Sigmoid colon (tissue), 7 donors: ENCODE measurements around the gene PODXL2. TPM values are rescaled to one million over a fixed set of nuclear protein-coding genes. Genes with fewer than 3 reads are reported as not detected.
"Not testable (repeated sequence)": the region's sequence is repeated elsewhere in the genome, so short reads cannot be mapped to it uniquely, and the experiment has no call there.

Experiments used
- DNase-seq: peaks from one replicate; pipeline ENCODE4 v3.0.0-alpha.2; 2019
- H3K27ac ChIP-seq, 4 donors: fragments of 200-600 bp; sonication (generic); one replicate each; pipeline ENCODE4 v1.5.1; 2016 to 2019; ENCODE audit warnings: mild to moderate bottlenecking in 1 of 4
- H3K27me3 ChIP-seq, 3 donors: fragments of 200-600 bp; sonication (generic); one replicate each; pipeline ENCODE4 v1.5.1; 2019; ENCODE audit warnings: mild to moderate bottlenecking in 1 of 3
- H3K36me3 ChIP-seq, 4 donors: fragments of 200-600 bp; sonication (generic); one replicate each; pipeline ENCODE4 v1.5.1; 2016 to 2019
- H3K4me1 ChIP-seq, 4 donors: fragments of 200-600 bp; sonication (generic); one replicate each; pipeline ENCODE4 v1.5.1; 2017 to 2019
- H3K4me3 ChIP-seq, 4 donors: fragments of 200-600 bp; sonication (generic); one replicate each; pipeline ENCODE4 v1.5.1; 2017 to 2019; ENCODE audit warnings: mild to moderate bottlenecking in 2 of 4, moderate library complexity in 1 of 4
- H3K9me3 ChIP-seq, 4 donors: fragments of 200-600 bp in 3 of 4; sonication (generic) in 3 of 4; one replicate each; pipeline versions ENCODE4 v1.5.1 to v1.6.1; 2013 to 2019
- CTCF ChIP-seq, 4 experiments: fragments of 450-650 bp in 3 of 4; fragments of 200-600 bp in 1 of 4; IDR thresholded peaks; one replicate each; pipeline ENCODE4 v1.5.1; 2016 to 2019; ENCODE audit warnings: antibody characterized with exemption in 4 of 4, mild to moderate bottlenecking in 3 of 4, moderate library complexity in 2 of 4
- EP300 ChIP-seq, 4 donors: sonication (generic); formaldehyde crosslinking; IDR thresholded peaks; one replicate each; pipeline ENCODE4 v1.6.1; 2017; ENCODE audit warnings: antibody characterized with exemption in 4 of 4
- POLR2A ChIP-seq, 2 donors: fragments of 450-650 bp; IDR thresholded peaks; one replicate each; pipeline ENCODE4 v1.6.1; 2016; ENCODE audit warnings: antibody characterized with exemption in 2 of 2, mild to moderate bottlenecking in 2 of 2, moderate library complexity in 2 of 2
- POLR2AphosphoS5 ChIP-seq, 4 donors: sonication (generic); formaldehyde crosslinking; IDR thresholded peaks; one replicate each; pipeline ENCODE4 v1.6.1; 2017; ENCODE audit warnings: antibody characterized with exemption in 4 of 4
- WGBS, 2 donors: extraction: QIAGEN DNeasy Blood & Tissue Kit; methylation state at CpG; one replicate each; pipeline ENCODE4 v1.1.7; 2013; 5-methylcytosine and 5-hydroxymethylcytosine counted together
- intact Hi-C: fragments of 100-400 bp; cut with DNase I; formaldehyde crosslinking; loops from one replicate; pipeline ENCODE4 v1.15.1; 2023
- polyA plus RNA-seq, 3 donors: library from polyadenylated mRNA; stranded (reverse); fragments of 200-250 nt; gene quantifications; one replicate each; pipeline ENCODE4 v1.2.3, GENCODE V29; 2013
- total RNA-seq, 4 donors: library from RNA; depleted of rRNA; stranded (reverse); fragments of >200 nt; gene quantifications; one replicate each; pipeline ENCODE4 v1.1.0, GENCODE V29; 2016
- donor health status: healthy with polysubstance abuse.
- donor health status: Bipolar disorder and iron deficiency.
- donor health status: healthy.

The PODXL2 gene
- total and polyA plus RNA-seq, 7 donors: 2.0 to 16.7 (median 2.8) TPM

- TF ChIP-seq POLR2AphosphoS5 (IDR thresholded peaks at IDR 0.05): no peak
- no peak for TF ChIP-seq POLR2A (IDR thresholded peaks at IDR 0.05)
- TF ChIP-seq EP300 (IDR thresholded peaks at IDR 0.05): no peak
- no peak for TF ChIP-seq CTCF (IDR thresholded peaks at IDR 0.05)
- H3K27ac ChIP-seq: peak overlapping the region; percentile 87 to 97 (median 94)
- no peak for DNase-seq
- no peaks in the 10 kb centered on the region for H3K9me3 ChIP-seq
- peaks cover 0 to 6% (median 0%) of the 10 kb centered on the region in 4 donors for H3K36me3 ChIP-seq
- 86 to 90% methylated on average over 5 of the region's 5 CpGs for WGBS, 2 donors
- no peak overlapping the region for H3K4me3 ChIP-seq
- H3K27me3 ChIP-seq: no peaks in the 10 kb centered on the region
- intact Hi-C loops: no loop called here
- peaks cover 0 to 71% (median 57%) of the 10 kb centered on the region in 4 donors for H3K4me1 ChIP-seq
Observed at GRCh38 chr3:127700406-127700805, 71.4 kb downstream of the PODXL2 start.

GRCh38 chr3:127701280-127701911 is 72.4 kb downstream of the PODXL2 start:
- H3K27me3 ChIP-seq: no peaks in the 10 kb centered on the region
- intact Hi-C loops: no loop called here
- H3K4me3 ChIP-seq: no peak overlapping the region
- peak overlapping the region; percentile 46 to 97 (median 50) for H3K27ac ChIP-seq
- WGBS, 2 donors: 85 to 86% methylated on average over 11 of the region's 11 CpGs
- no peak for TF ChIP-seq POLR2A (IDR thresholded peaks at IDR 0.05)
- no peak for TF ChIP-seq POLR2AphosphoS5 (IDR thresholded peaks at IDR 0.05)
- TF ChIP-seq EP300 (IDR thresholded peaks at IDR 0.05): no peak
- no peak for TF ChIP-seq CTCF (IDR thresholded peaks at IDR 0.05)
- peaks cover 0 to 65% (median 53%) of the 10 kb centered on the region in 4 donors for H3K4me1 ChIP-seq
- H3K9me3 ChIP-seq: no peaks in the 10 kb centered on the region
- DNase-seq: no peak
- peaks cover 0 to 6% (median 0%) of the 10 kb centered on the region in 4 donors for H3K36me3 ChIP-seq

GRCh38 chr3:127702151-127702578 is 73.2 kb downstream of the PODXL2 start:
- intact Hi-C loops: no loop called here

GRCh38 chr3:127704840-127705239 is 75.9 kb downstream of the PODXL2 start:
- H3K9me3 ChIP-seq, H3K27me3 ChIP-seq, H3K27ac ChIP-seq, H3K36me3 ChIP-seq, H3K4me3 ChIP-seq, intact Hi-C loops, DNase-seq: not testable (repeated sequence)
- peaks cover 0 to 62% (median 46%) of the 10 kb centered on the region in 4 donors for H3K4me1 ChIP-seq
- WGBS, 2 donors: 94 to 95% methylated on average over 4 of the region's 4 CpGs

More at GRCh38 chr3:127702151-127702578, 73.2 kb downstream of the PODXL2 start:
- peak; percentile 55 for DNase-seq
- Histone ChIP-seq H3K4me1 (peaks cover 0 to 62% (median 49%) of the 10 kb centered on the region in 4 donors), H3K36me3 (peaks cover 0 to 6% (median 0%) of the 10 kb centered on the region in 4 donors), H3K27ac (peak overlapping the region in 3 of 4 donors; percentile 37 to 97 (median 46)), H3K4me3 (no peak overlapping the region), H3K9me3 (no peaks in the 10 kb centered on the region), H3K27me3 (no peaks in the 10 kb centered on the region)
- 79 to 83% methylated on average over 4 of the region's 4 CpGs for WGBS, 2 donors
- TF ChIP-seq CTCF (IDR thresholded peaks at IDR 0.05): no peak
- no peak for TF ChIP-seq EP300 (IDR thresholded peaks at IDR 0.05)
- TF ChIP-seq POLR2AphosphoS5 (IDR thresholded peaks at IDR 0.05): no peak
- TF ChIP-seq POLR2A (IDR thresholded peaks at IDR 0.05): no peak

- WGBS, 2 donors: 85 to 86% methylated on average over 7 of the region's 7 CpGs
- TF ChIP-seq POLR2AphosphoS5 (IDR thresholded peaks at IDR 0.05): no peak
- TF ChIP-seq EP300 (IDR thresholded peaks at IDR 0.05): no peak
- no peak for TF ChIP-seq CTCF (IDR thresholded peaks at IDR 0.05)
- TF ChIP-seq POLR2A (IDR thresholded peaks at IDR 0.05): no peak
- H3K27ac ChIP-seq: peak overlapping the region; percentile 60 to 85 (median 74)
- H3K36me3 ChIP-seq: peaks cover 0 to 6% (median 0%) of the 10 kb centered on the region in 4 donors
- H3K4me1 ChIP-seq: peaks cover 0 to 69% (median 57%) of the 10 kb centered on the region in 4 donors
- no peaks in the 10 kb centered on the region for H3K27me3 ChIP-seq
- DNase-seq: peak; percentile 64
- intact Hi-C loops: no loop called here
- no peak overlapping the region for H3K4me3 ChIP-seq
- H3K9me3 ChIP-seq: no peaks in the 10 kb centered on the region
Observed at GRCh38 chr3:127706312-127706711, 77.3 kb downstream of the PODXL2 start.
